ENCODE results near the gene TAOK3.
"Not testable (repeated sequence)": the region's sequence is repeated elsewhere in the genome, so short reads cannot be mapped to it uniquely, and the experiment has no call there.

The TAOK3 gene

GRCh38 chr12:118373616-118374015, 909 bp upstream of the TAOK3 start:
- DNase-seq (ENCODE audit: low spot score), result no peak

GRCh38 chr12:118371321-118372282, 1.1 kb downstream of the TAOK3 start:
- DNase-seq (ENCODE audit: low spot score), result no peak

- DNase-seq (ENCODE audit: low spot score), result no peak
Observed at GRCh38 chr12:118370601-118371000, 2.1 kb downstream of the TAOK3 start.

- no peak for DNase-seq (ENCODE audit: low spot score)
Observed at GRCh38 chr12:118368821-118369220, 3.9 kb downstream of the TAOK3 start.

GRCh38 chr12:118361889-118362288, 10.8 kb downstream of the TAOK3 start:
- no peak for DNase-seq (ENCODE audit: low spot score)

GRCh38 chr12:118361092-118361404, 11.7 kb downstream of the TAOK3 start:
- DNase-seq (ENCODE audit: low spot score), result no peak

GRCh38 chr12:118359541-118359915, 13.2 kb downstream of the TAOK3 start:
- no peak for DNase-seq (ENCODE audit: low spot score)

GRCh38 chr12:118358612-118359540, 13.8 kb downstream of the TAOK3 start:
- no peak for DNase-seq (ENCODE audit: low spot score)

GRCh38 chr12:118358008-118358359, 14.7 kb downstream of the TAOK3 start:
- no peak for DNase-seq (ENCODE audit: low spot score)

GRCh38 chr12:118357257-118358007, 15.3 kb downstream of the TAOK3 start:
- DNase-seq (ENCODE audit: low spot score), result no peak

- no peak for DNase-seq (ENCODE audit: low spot score)
Observed at GRCh38 chr12:118356809-118357256, 15.9 kb downstream of the TAOK3 start.

- no peak for DNase-seq (ENCODE audit: low spot score)
Observed at GRCh38 chr12:118355843-118356242, 16.9 kb downstream of the TAOK3 start.

- DNase-seq (ENCODE audit: low spot score), result no peak
Observed at GRCh38 chr12:118354903-118355302, 17.8 kb downstream of the TAOK3 start.

GRCh38 chr12:118354503-118354902, 18.2 kb downstream of the TAOK3 start:
- DNase-seq (ENCODE audit: low spot score), result not testable (repeated sequence)

GRCh38 chr12:118353721-118354120, 19.0 kb downstream of the TAOK3 start:
- DNase-seq (ENCODE audit: low spot score), result no peak

GRCh38 chr12:118350908-118351559, 21.7 kb downstream of the TAOK3 start:
- DNase-seq (ENCODE audit: low spot score), result no peak

GRCh38 chr12:118347916-118348315, 24.8 kb downstream of the TAOK3 start:
- no peak for DNase-seq (ENCODE audit: low spot score)

- no peak for DNase-seq (ENCODE audit: low spot score)
Observed at GRCh38 chr12:118346895-118347294, 25.8 kb downstream of the TAOK3 start.

- DNase-seq (ENCODE audit: low spot score), result no peak
Observed at GRCh38 chr12:118345355-118345754, 27.4 kb downstream of the TAOK3 start.

- no peak for DNase-seq (ENCODE audit: low spot score)
Observed at GRCh38 chr12:118344829-118345228, 27.9 kb downstream of the TAOK3 start.

GRCh38 chr12:118342090-118342489, 30.6 kb downstream of the TAOK3 start:
- no peak for DNase-seq (ENCODE audit: low spot score)
